Adrenal gland (tissue), 12 donors: ENCODE data around the gene ARMH3. TPM values are rescaled to one million over a fixed set of nuclear protein-coding genes. Genes with fewer than 3 reads are reported as not detected.
A peak's percentile ranks its signal among the peaks of the same experiment; 100 is the strongest.

Source experiments
- DNase-seq, 7 donors: peaks; one replicate each; pipeline ENCODE4 v3.0.0-alpha.2; 2019 to 2020
- H3K27ac ChIP-seq, 5 donors: fragments of 200-600 bp; sonication (generic) in 4 of 5; 1 replicate in 3 of 5; 2 replicates in 2 of 5; pipeline versions ENCODE4 v1.5.1 to v1.8.0; 2016 to 2020; ENCODE audit warnings: mild to moderate bottlenecking in 1 of 5
- H3K27me3 ChIP-seq: fragments of 200-600 bp; 2 replicates; pipeline ENCODE4 v1.8.0; 2021
- H3K36me3 ChIP-seq, 2 donors: fragments of 200-600 bp; replicated peaks in 1 of 2; 1 replicate in 1 of 2; 2 replicates in 1 of 2; pipeline versions ENCODE4 v1.5.1 to v1.8.0; 2018 to 2022
- H3K4me1 ChIP-seq, 2 donors: fragments of 200-600 bp; replicated peaks in 1 of 2; 1 replicate in 1 of 2; 2 replicates in 1 of 2; pipeline versions ENCODE4 v1.5.1 to v1.8.0; 2018 to 2021
- H3K4me3 ChIP-seq, 4 donors: fragments of 200-600 bp; sonication (generic) in 3 of 4; one replicate each; pipeline ENCODE4 v1.5.1; 2016 to 2018
- H3K9me3 ChIP-seq, 3 donors: fragments of 200-600 bp; sonication (generic) in 1 of 3; replicated peaks in 1 of 3; 1 replicate in 2 of 3; 2 replicates in 1 of 3; pipeline versions ENCODE4 v1.5.1 to v1.8.0; 2016 to 2021
- POLR2A ChIP-seq, 2 donors: fragments of 450-650 bp; IDR thresholded peaks; one replicate each; pipeline ENCODE4 v1.6.1; 2017; ENCODE audit warnings: antibody characterized with exemption in 2 of 2, mild to moderate bottlenecking in 2 of 2, moderate library complexity in 1 of 2
- WGBS, 4 donors: extraction: QIAGEN DNeasy Blood & Tissue Kit in 2 of 4; methylation state at CpG; one replicate each; pipeline versions ENCODE4 v1.1.5 to v1.1.7; 2013 to 2017; 5-methylcytosine and 5-hydroxymethylcytosine counted together
- intact Hi-C, 2 donors: fragments of 100-400 bp; cut with DNase I; formaldehyde crosslinking; loops; one replicate each; pipeline versions ENCODE4 v1.14.1 to v1.15.0; 2022 to 2023
- polyA plus RNA-seq, 3 donors: library from polyadenylated mRNA; stranded (reverse); fragments of 200-250 nt in 2 of 3; fragments of 350-450 nt in 1 of 3; fragmentation: Illumina TruSeq in 1 of 3; extraction: RNeasy Lipid Tissue Mini Kit (QIAGEN cat#74804) in 1 of 3; gene quantifications; one replicate each; pipeline ENCODE4 v1.2.3, GENCODE V29; 2013 to 2014
- total RNA-seq, 9 donors: library from RNA; depleted of rRNA in 4 of 9; stranded (reverse); fragments of >200 nt in 4 of 9; fragments of 120-200 nt in 1 of 9; fragmentation: NEBNext Ultra II Directional in 1 of 9; extraction: Animal tissue kit (Norgen Biotek cat#: 25700) in 1 of 9; gene quantifications; one replicate each; pipeline versions ENCODE4 v1.1.0 to v1.2.4, GENCODE V29; 2013 to 2023
- TF ChIP-seq, protein P1 (sequence below), 6 experiments: fragments of 450-650 bp in 4 of 6; fragments of 200-600 bp in 2 of 6; sonication (generic) in 1 of 6; IDR thresholded peaks; 1 replicate in 5 of 6; 2 replicates in 1 of 6; pipeline versions ENCODE4 v1.5.1 to v1.8.0; 2016 to 2021; ENCODE audit warnings: antibody characterized with exemption in 6 of 6, mild to moderate bottlenecking in 2 of 6, moderate library complexity in 1 of 6
- donor health status: healthy with polysubstance abuse.
- donor health status: Bipolar disorder and iron deficiency.
- donor health status: DM: yes; HTN: yes; CAD: no.
- donor health status: DM: no; HTN: no; CAD: no.
- donor health status: DM: no; HTN: no; CAD: no.
- donor health status: DM: yes; HTN: yes; CAD: no.

The ARMH3 gene
- total and polyA plus RNA-seq, 12 donors, result 12.6 to 29.7 (median 17.4) TPM

DNA sequence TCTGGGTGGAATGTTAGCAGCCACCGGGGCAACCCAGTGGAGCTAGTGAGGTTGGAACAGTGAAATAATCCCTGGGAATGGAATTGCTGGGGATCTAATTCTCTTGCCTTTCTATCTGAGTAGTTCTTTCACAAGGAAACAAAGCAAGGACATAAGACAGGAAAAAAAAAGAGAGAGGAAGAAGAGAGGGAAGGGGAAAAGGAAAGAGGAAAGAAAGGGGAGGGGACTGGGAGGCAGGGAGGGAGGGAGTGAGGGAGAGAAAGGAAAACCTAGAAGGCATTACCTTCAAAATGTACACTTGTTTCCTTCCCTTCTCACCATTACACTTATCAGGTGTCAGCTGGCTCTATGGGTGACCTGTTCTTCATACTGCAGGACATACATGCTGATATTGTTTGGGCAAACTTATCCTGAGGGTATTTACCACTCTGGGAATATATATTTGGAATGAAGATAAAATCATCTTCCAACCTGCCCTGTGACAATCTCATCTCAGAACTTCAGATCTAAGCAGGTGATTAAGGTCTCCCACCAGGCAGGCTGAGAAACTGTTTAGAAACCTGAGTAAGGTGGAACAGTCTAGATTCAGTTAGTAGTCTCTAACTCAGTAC, 162.4 kb downstream of the ARMH3 start:
- intact Hi-C loops, result loop anchor here in 1 of 2 donors (5.0 kb wide), 1 partner anchor 51 kb away; the partner anchor contains the start of gene KCNIP2
- Histone ChIP-seq H3K9me3 (no peaks in the 10 kb centered on the region), H3K27ac (no peak overlapping the region), H3K36me3 (no peaks in the 10 kb centered on the region), H3K27me3 (no peaks in the 10 kb centered on the region), H3K4me1 (peaks cover 0 to 7% of the 10 kb centered on the region in 2 donors), H3K4me3 (no peak overlapping the region)
- WGBS, 4 donors, result 89 to 97% (median 93%) methylated on average over 1 of the region's 1 CpG
- DNase-seq, result no peak
- no peak for TF ChIP-seq POLR2A (IDR thresholded peaks at IDR 0.05)
- TF ChIP-seq, protein P1, sequence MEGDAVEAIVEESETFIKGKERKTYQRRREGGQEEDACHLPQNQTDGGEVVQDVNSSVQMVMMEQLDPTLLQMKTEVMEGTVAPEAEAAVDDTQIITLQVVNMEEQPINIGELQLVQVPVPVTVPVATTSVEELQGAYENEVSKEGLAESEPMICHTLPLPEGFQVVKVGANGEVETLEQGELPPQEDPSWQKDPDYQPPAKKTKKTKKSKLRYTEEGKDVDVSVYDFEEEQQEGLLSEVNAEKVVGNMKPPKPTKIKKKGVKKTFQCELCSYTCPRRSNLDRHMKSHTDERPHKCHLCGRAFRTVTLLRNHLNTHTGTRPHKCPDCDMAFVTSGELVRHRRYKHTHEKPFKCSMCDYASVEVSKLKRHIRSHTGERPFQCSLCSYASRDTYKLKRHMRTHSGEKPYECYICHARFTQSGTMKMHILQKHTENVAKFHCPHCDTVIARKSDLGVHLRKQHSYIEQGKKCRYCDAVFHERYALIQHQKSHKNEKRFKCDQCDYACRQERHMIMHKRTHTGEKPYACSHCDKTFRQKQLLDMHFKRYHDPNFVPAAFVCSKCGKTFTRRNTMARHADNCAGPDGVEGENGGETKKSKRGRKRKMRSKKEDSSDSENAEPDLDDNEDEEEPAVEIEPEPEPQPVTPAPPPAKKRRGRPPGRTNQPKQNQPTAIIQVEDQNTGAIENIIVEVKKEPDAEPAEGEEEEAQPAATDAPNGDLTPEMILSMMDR (IDR thresholded peaks at IDR 0.05), result no peak

DNA sequence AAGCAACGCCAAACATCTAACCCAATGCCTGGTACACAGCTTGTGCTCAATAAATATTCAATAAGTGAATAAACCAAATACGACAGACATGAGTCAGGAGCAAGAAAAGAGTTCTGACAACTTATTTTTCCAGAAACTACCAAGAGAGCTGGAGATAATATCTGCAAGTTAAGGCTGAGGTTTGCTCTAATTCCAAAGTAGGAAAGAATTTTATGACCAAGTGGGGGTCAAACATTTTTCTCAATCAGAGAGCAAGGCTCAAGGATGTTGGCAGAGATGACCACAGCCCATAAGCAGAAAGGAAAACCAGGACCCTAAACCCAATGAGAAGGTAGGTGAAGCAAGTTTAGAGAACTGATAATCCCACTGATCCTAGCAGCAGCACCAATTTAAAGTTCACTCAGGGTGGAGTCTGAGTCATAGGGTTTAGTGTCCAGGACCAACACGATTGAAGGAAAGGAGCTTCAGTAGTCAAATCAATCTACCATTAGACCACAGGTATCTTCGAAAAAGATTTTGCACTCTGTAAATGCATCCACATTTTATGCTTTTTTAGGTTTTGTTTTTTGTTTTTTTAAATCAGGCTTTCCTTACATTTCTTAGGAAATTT, 163.1 kb downstream of the ARMH3 start:
- Histone ChIP-seq H3K36me3 (no peaks in the 10 kb centered on the region), H3K4me3 (no peak overlapping the region), H3K27me3 (no peaks in the 10 kb centered on the region), H3K4me1 (peaks cover 0 to 5% of the 10 kb centered on the region in 2 donors), H3K9me3 (no peaks in the 10 kb centered on the region), H3K27ac (no peak overlapping the region)
- no peak for DNase-seq
- intact Hi-C loops, result loop anchor here in 1 of 2 donors (5.0 kb wide), 1 partner anchor 51 kb away; the partner anchor contains the start of gene KCNIP2
- WGBS, 4 donors, result 68 to 78% (median 78%) methylated on average over 4 of the region's 4 CpGs
- TF ChIP-seq, protein P1 (IDR thresholded peaks at IDR 0.05), result no peak
- no peak for TF ChIP-seq POLR2A (IDR thresholded peaks at IDR 0.05)

DNA sequence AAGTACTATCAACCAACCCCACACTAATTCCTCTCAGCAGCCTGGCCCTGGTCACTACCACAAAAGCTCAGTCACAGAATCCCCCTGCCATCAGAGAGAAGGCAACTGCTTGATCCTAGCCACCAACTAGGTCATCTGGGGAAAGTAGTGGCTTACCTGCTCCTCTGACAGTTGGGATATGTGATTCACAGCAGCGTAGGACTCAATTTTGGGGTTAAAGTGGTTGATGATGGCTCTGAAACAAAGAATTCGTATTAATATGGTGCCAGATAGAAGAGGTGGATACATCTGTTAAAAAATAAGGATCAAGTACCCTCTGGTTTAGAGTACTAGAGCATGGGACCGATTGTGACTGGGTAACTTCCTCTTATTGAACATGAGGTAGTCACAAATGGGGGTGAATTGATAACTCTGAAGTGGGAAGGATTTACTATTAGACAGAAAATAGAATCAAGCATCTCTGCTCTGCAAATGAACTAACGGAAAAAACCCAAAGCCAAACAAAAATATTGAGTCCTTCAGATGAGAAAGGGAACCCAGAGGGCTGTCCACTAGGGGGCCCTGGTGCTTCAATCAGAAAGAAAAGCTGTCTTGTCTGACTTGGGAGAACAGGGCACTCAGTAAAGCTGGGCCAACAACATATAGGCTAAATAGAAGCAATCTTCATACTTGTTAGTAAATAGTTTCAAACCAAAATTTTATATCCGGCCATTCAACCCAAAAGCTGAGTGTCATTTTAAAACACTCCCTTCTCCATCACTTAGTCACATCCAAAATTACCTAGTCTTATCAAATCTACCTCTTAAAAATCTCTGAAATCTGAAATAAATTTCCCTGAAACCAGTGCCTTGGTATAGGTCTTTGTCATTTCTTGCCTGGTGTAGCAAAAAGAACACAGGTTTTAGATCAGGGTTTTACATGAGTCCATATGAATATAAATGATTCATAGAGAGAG, 166.4 kb downstream of the ARMH3 start:
- 35 to 57% (median 49%) methylated on average over 5 of the region's 5 CpGs for WGBS, 4 donors
- TF ChIP-seq, protein P1 (IDR thresholded peaks at IDR 0.05), result peak; percentile 77 to 90 (median 83)
- no peak for TF ChIP-seq POLR2A (IDR thresholded peaks at IDR 0.05)
- H3K27me3 ChIP-seq, result no peaks in the 10 kb centered on the region
- H3K4me3 ChIP-seq, result no peak overlapping the region
- DNase-seq, result peak; percentile 69 to 94 (median 89)
- intact Hi-C loops, result loop anchor here (1.0 to 5.0 kb wide), 3 partner anchors 47 to 123 kb away; partner anchors contain the start of gene KCNIP2 (in 1 of the 2)
- no peaks in the 10 kb centered on the region for H3K9me3 ChIP-seq
- H3K36me3 ChIP-seq, result no peaks in the 10 kb centered on the region
- no peaks in the 10 kb centered on the region for H3K4me1 ChIP-seq
- H3K27ac ChIP-seq, result no peak overlapping the region
